K562 (cell line): ENCODE data around the gene RBFOX2. TPM values are rescaled to one million over a fixed set of nuclear protein-coding genes. Genes with fewer than 3 reads are reported as not detected.

Source experiments
- ATAC-seq: fragments of 200-7000 bp; cut with Tn5 transposase; 3 replicates; pipeline ENCODE4 v1.9.1; 2020; ENCODE audit warnings: moderate library complexity
- BruUV-seq: library from RNA; stranded (reverse); fragments of 400-500 nt; replicated peaks from 2 replicates; lab custom pipeline; 2021; lab: Mats Ljungman, UMichigan
- CTCF ChIA-PET: fragments of 300-600 bp; formaldehyde crosslinking; extraction: SDS; loops from one replicate; lab custom pipeline; 2021; ENCODE audit warnings: low intra/inter-chr PET ratio; lab: Yijun Ruan, JAX
- POLR2A ChIA-PET: fragments of 300-600, 350-650 bp; sonication (Branson Sonifier 250); formaldehyde crosslinking; extraction: SDS; loops from one replicate; lab custom pipeline; 2021; ENCODE audit warnings: antibody characterized with exemption, inconsistent platforms; lab: Yijun Ruan, JAX
- DNase-seq, 4 experiments: peaks; one replicate each; pipeline versions ENCODE4 v3.0.0 to v3.0.0-alpha.2; 2011 to 2018; ENCODE audit warnings: low spot score in 3 of 4, mixed read lengths in 3 of 4; ENCODE audit errors: extremely low read depth in 1 of 4
- FAIRE-seq: peaks from 2 replicates; lab custom pipeline; 2011; peaks lifted over from hg19 to GRCh38; lab: Jason Lieb, UNC
- H2AFZ ChIP-seq: 2 replicates; pipeline ENCODE4 v1.6.0; 2011; ENCODE audit warnings: low read depth, low read length, control low read depth, inconsistent platforms
- H3K27ac ChIP-seq: fragments of 200-600 bp; 3 replicates; pipeline ENCODE4 v1.8.0; 2011; ENCODE audit warnings: low read depth, mild to moderate bottlenecking, control low read depth, inconsistent platforms, low read length, moderate library complexity, mixed read lengths; ENCODE audit errors: extremely low read depth
- H3K27me3 ChIP-seq, 2 experiments: fragments of 300-600 bp in 1 of 2; 2 replicates in 1 of 2; 3 replicates in 1 of 2; pipeline versions ENCODE4 v1.6.0 to v1.8.0; 2011; ENCODE audit warnings: inconsistent platforms in 2 of 2, low read length in 2 of 2, mild to moderate bottlenecking in 1 of 2, mixed read lengths in 1 of 2, moderate library complexity in 1 of 2; ENCODE audit not compliant: control insufficient read depth in 2 of 2, insufficient read depth in 2 of 2
- H3K36me3 ChIP-seq: fragments of 300-600 bp; 3 replicates; pipeline ENCODE4 v1.8.0; 2011; ENCODE audit warnings: mild to moderate bottlenecking, low read length, inconsistent platforms; ENCODE audit not compliant: control insufficient read depth, insufficient read depth
- H3K4me1 ChIP-seq, 2 experiments: fragments of 200-600 bp in 1 of 2; replicated peaks in 1 of 2; 2 replicates in 1 of 2; 3 replicates in 1 of 2; pipeline versions ENCODE4 v1.5.1 to v1.8.0; 2011; ENCODE audit warnings: inconsistent platforms in 2 of 2, low read length in 2 of 2, mild to moderate bottlenecking in 1 of 2, mixed read lengths in 1 of 2, moderate library complexity in 1 of 2; ENCODE audit not compliant: control insufficient read depth in 2 of 2, insufficient read depth in 2 of 2
- H3K4me2 ChIP-seq: 2 replicates; pipeline ENCODE4 v1.6.1; 2011; ENCODE audit warnings: low read length, control low read depth, inconsistent platforms, mixed read lengths; ENCODE audit not compliant: insufficient read depth
- H3K4me3 ChIP-seq: fragments of 200-600 bp; sonication (generic), shearing (Covaris generic); 2 replicates; pipeline ENCODE4 v1.5.1; 2016; ENCODE audit warnings: control low read depth, inconsistent platforms
- H3K79me2 ChIP-seq: fragments of 200-600 bp; 3 replicates; pipeline ENCODE4 v1.8.0; 2011; ENCODE audit warnings: low read length, inconsistent platforms; ENCODE audit not compliant: control insufficient read depth, insufficient read depth
- H3K9ac ChIP-seq, 2 experiments: 2 replicates each; pipeline versions ENCODE4 v1.6.0 to v1.6.1; 2011; ENCODE audit warnings: low read depth in 2 of 2, low read length in 2 of 2, control low read depth in 1 of 2, inconsistent platforms in 1 of 2, mild to moderate bottlenecking in 1 of 2, mixed read lengths in 1 of 2; ENCODE audit not compliant: insufficient read depth in 1 of 2
- H3K9me1 ChIP-seq: one replicate; pipeline ENCODE4 v1.6.0; 2011; ENCODE audit warnings: inconsistent platforms, mild to moderate bottlenecking, low read length, moderate library complexity; ENCODE audit not compliant: control insufficient read depth, insufficient read depth
- H3K9me3 ChIP-seq: replicated peaks from 2 replicates; pipeline ENCODE4 v1.5.1; 2011; ENCODE audit warnings: low read depth, low read length, inconsistent platforms; ENCODE audit not compliant: control insufficient read depth, insufficient read depth
- H4K20me1 ChIP-seq: replicated peaks from 2 replicates; pipeline ENCODE4 v1.6.1; 2011; ENCODE audit warnings: low read length, inconsistent platforms, mixed read lengths; ENCODE audit not compliant: control insufficient read depth, insufficient read depth
- ARNT ChIP-seq, 2 experiments: fragments of 450-650 bp; IDR thresholded peaks; 2 replicates each; pipeline ENCODE4 v1.6.1; 2016; ENCODE audit warnings: mild to moderate bottlenecking in 1 of 2
- BDP1 ChIP-seq: IDR thresholded peaks from 3 replicates; pipeline ENCODE4 v1.6.1; 2011; ENCODE audit not compliant: insufficient read length, insufficient read depth
- CBFB ChIP-seq: sonication (generic); formaldehyde crosslinking; IDR thresholded peaks from 2 replicates; pipeline ENCODE4 v1.4.0; 2020; ENCODE audit warnings: mild to moderate bottlenecking, missing genetic modification reagents
- CCAR2 ChIP-seq: fragments of 200-400 bp; formaldehyde crosslinking; IDR thresholded peaks from 2 replicates; pipeline ENCODE4 v1.6.1; 2017; ENCODE audit warnings: mild to moderate bottlenecking, low read depth, low read length
- CHD4 ChIP-seq: fragments of 200-600 bp; sonication (generic); IDR thresholded peaks from 3 replicates; pipeline ENCODE4 v1.6.1; 2012; ENCODE audit warnings: low read depth, mild to moderate bottlenecking, mixed read lengths, low read length, inconsistent platforms; ENCODE audit not compliant: insufficient read depth, insufficient replicate concordance, poor library complexity, severe bottlenecking
- DEAF1 ChIP-seq: fragments of 450-650 bp; formaldehyde crosslinking; IDR thresholded peaks from 2 replicates; pipeline ENCODE4 v1.4.0; 2020; ENCODE audit warnings: mild to moderate bottlenecking, moderate library complexity
- MEF2D ChIP-seq: conservative IDR thresholded peaks from 2 replicates; pipeline ENCODE4 v1.6.1; 2016; ENCODE audit warnings: low read depth, missing genetic modification characterization, missing compliant biosample characterization
- PURB ChIP-seq: sonication (generic); formaldehyde crosslinking; IDR thresholded peaks from 2 replicates; pipeline ENCODE4 v1.9.0; 2021; ENCODE audit warnings: low read depth, mild to moderate bottlenecking, missing genetic modification reagents
- THRAP3 ChIP-seq: fragments of 450-650 bp; IDR thresholded peaks from 2 replicates; pipeline ENCODE4 v1.6.1; 2016; ENCODE audit warnings: mild to moderate bottlenecking, inconsistent platforms, borderline replicate concordance
- WGBS: fragments of 100-300 bp; shearing (Covaris generic); methylation state at CpG from one replicate; pipeline ENCODE4 v1.1.6; 2016; ENCODE audit warnings: low coverage, mixed read lengths; ENCODE audit not compliant: insufficient coverage; ENCODE audit errors: missing lambda C conversion rate; 5-methylcytosine and 5-hydroxymethylcytosine counted together
- in situ Hi-C: fragments of 300-500 bp; cut with MboI; formaldehyde crosslinking; loops from 4 replicates; pipeline ENCODE4 v1.15.0; 2018; ENCODE audit warnings: inconsistent platforms, mixed read lengths
- intact Hi-C: fragments of 100-400 bp; cut with micrococcal nuclease; formaldehyde crosslinking; loops from 2 replicates; pipeline ENCODE4 v1.14.2; 2022
- polyA plus RNA-seq, 8 experiments: library from polyadenylated mRNA; depleted of rRNA in 4 of 8; stranded (reverse) in 5 of 8; unstranded in 3 of 8; fragments of >200 nt; fragmentation: Nextera tagmentation in 2 of 8; fragmentation: Illumina TruSeq in 1 of 8; extraction: Ambion mirVana in 2 of 8; extraction: Trizol in 1 of 8; gene quantifications; 2 replicates each; pipeline versions ENCODE4 v1.2.1 to v1.2.3, GENCODE V29; 2011 to 2014; ENCODE audit warnings: inconsistent platforms in 1 of 8, missing spikeins in 1 of 8
- total RNA-seq, 7 experiments: library from RNA; depleted of rRNA in 6 of 7; stranded (reverse); fragments of >200 nt in 6 of 7; fragmentation: Illumina TruSeq in 2 of 7; extraction: Trizol in 2 of 7; gene quantifications; 2 replicates each; pipeline versions ENCODE4 v1.2.1 to v1.2.3, GENCODE V29; 2011 to 2021; ENCODE audit warnings: low replicate concordance in 1 of 7

Gene RBFOX2
- total and polyA plus RNA-seq, 9 of the 15 experiments (the other 6 are each of a cell fraction or from before 2014, with no cell fraction given): 5.8 to 24.8 (median 14.2) TPM

- no peaks in the 10 kb centered on the region for H3K9me3 ChIP-seq
- 71% methylated on average over 2 of the region's 2 CpGs for whole genome bisulfite sequencing
- in situ Hi-C loops (no loop called here), intact Hi-C loops (loop anchor here (10.0 kb wide), 1 partner anchor 67 kb away; no protein-coding TSS in a partner anchor)
- no peak overlapping the region for H3K4me2 ChIP-seq
- no TSS peak for BruUV-seq
- ChIA-PET CTCF (no interaction called here), POLR2A (interaction anchor here (0.6 kb wide), 1 partner anchor 164 kb away, joined by 3 read pairs; no protein-coding TSS in a partner anchor)
- FAIRE-seq: no peak
- H3K36me3 ChIP-seq: no peaks in the 10 kb centered on the region
- no peaks in the 10 kb centered on the region for H3K9me1 ChIP-seq
- no peak for DNase-seq
- H3K9ac ChIP-seq: no peak overlapping the region
- no peak overlapping the region for H3K27ac ChIP-seq
- no peak overlapping the region for H3K4me3 ChIP-seq
- H3K4me1 ChIP-seq: peaks cover 0 to 13% of the 10 kb centered on the region in 2 experiments; a peak in 2 of 5 replicates
- peaks cover 8% of the 10 kb centered on the region for H3K79me2 ChIP-seq
- no peak overlapping the region for H2AFZ ChIP-seq
- TF ChIP-seq BDP1 (no peak), THRAP3 (no peak)
- no peak for ATAC-seq
- H4K20me1 ChIP-seq: no peaks in the 10 kb centered on the region
- H3K27me3 ChIP-seq: no peaks in the 10 kb centered on the region
Measured at GRCh38 chr22:35911877-35912276, 116.7 kb downstream of the RBFOX2 start.

GRCh38 chr22:35910926-35911325 is 117.7 kb downstream of the RBFOX2 start:
- WGBS: 8% methylated on average over 2 of the region's 2 CpGs
- no peak for FAIRE-seq
- DNase-seq: no peak
- no peaks in the 10 kb centered on the region for H3K9me3 ChIP-seq
- BruUV-seq: no TSS peak
- H3K4me3 ChIP-seq: no peak overlapping the region
- H3K36me3 ChIP-seq: no peaks in the 10 kb centered on the region
- TF ChIP-seq MEF2D (peak; percentile 62), DEAF1 (CRISPR knock-in tag) (no peak), CCAR2 (no peak), CBFB (CRISPR knock-in tag) (no peak), CHD4 (no peak), ARNT (IDR thresholded peaks at IDR 0.05) (no peak), PURB (CRISPR knock-in tag) (no peak)
- TF ChIP-seq, all 486 proteins: peak for 1
- Histone ChIP-seq H2AFZ (no peak overlapping the region), H3K9me1 (no peaks in the 10 kb centered on the region), H3K9ac (no peak overlapping the region), H3K4me2 (no peak overlapping the region), H4K20me1 (no peaks in the 10 kb centered on the region), H3K27ac (no peak overlapping the region), H3K27me3 (no peaks in the 10 kb centered on the region), H3K4me1 (peaks cover 0 to 13% of the 10 kb centered on the region in 2 experiments; a peak in 2 of 5 replicates), H3K79me2 (peaks cover 8% of the 10 kb centered on the region)
- ChIA-PET POLR2A (no interaction called here), CTCF (interaction anchor here (0.7 kb wide), 1 partner anchor 205 kb away, joined by 3 read pairs; no protein-coding TSS in a partner anchor)
- ATAC-seq: no peak
- intact Hi-C loops (loop anchor here (10.0 kb wide), 1 partner anchor 66 kb away; no protein-coding TSS in a partner anchor), in situ Hi-C loops (no loop called here)
